A673 (cell line): Measurements from ENCODE around the gene NFATC1. TPM values are rescaled to one million over a fixed set of nuclear protein-coding genes. Genes with fewer than 3 reads are reported as not detected.

Experiments
- BruUV-seq: library from RNA; stranded (reverse); fragments of 400-500 nt; replicated peaks from 2 replicates; lab custom pipeline; 2021; lab: Mats Ljungman, UMichigan
- CTCF ChIA-PET: fragments of 300-600 bp; sonication (Branson Sonifier 250); formaldehyde crosslinking; loops from one replicate; lab custom pipeline; 2022; ENCODE audit warnings: antibody characterized with exemption; lab: Charles Lee
- POLR2A ChIA-PET: fragments of 300-600 bp; sonication (Branson Sonifier 250); formaldehyde crosslinking; loops from one replicate; lab custom pipeline; 2022; ENCODE audit warnings: antibody characterized with exemption; ENCODE audit not compliant: low non-redundant PET; lab: Charles Lee
- DNase-seq: peaks from one replicate; pipeline ENCODE4 v3.0.0-alpha.2; 2015; ENCODE audit warnings: low spot score
- H3K27ac ChIP-seq: fragments of 200-600 bp; sonication (generic); 2 replicates; pipeline ENCODE4 v1.5.1; 2016; ENCODE audit warnings: mixed run types, low read depth, mild to moderate bottlenecking, mixed read lengths, antibody characterized with exemption, low read length; ENCODE audit not compliant: poor library complexity, severe bottlenecking
- H3K27me3 ChIP-seq: fragments of 200-600 bp; sonication (generic); replicated peaks from 2 replicates; pipeline ENCODE4 v1.6.1; 2017; ENCODE audit warnings: mixed run types, low read depth, mild to moderate bottlenecking, mixed read lengths, antibody characterized with exemption, low read length; ENCODE audit not compliant: insufficient read depth, poor library complexity
- H3K36me3 ChIP-seq: fragments of 200-600 bp; sonication (generic); 2 replicates; pipeline ENCODE4 v1.6.1; 2016; ENCODE audit warnings: mixed run types, mild to moderate bottlenecking, mixed read lengths, antibody characterized with exemption, low read length; ENCODE audit not compliant: insufficient read depth, poor library complexity, severe bottlenecking
- H3K4me1 ChIP-seq: fragments of 200-600 bp; sonication (generic); 2 replicates; pipeline ENCODE4 v1.6.1; 2017; ENCODE audit warnings: mixed run types, mild to moderate bottlenecking, mixed read lengths, antibody characterized with exemption, low read length; ENCODE audit not compliant: insufficient read depth, poor library complexity, severe bottlenecking
- H3K4me3 ChIP-seq: fragments of 200-600 bp; sonication (generic); 2 replicates; pipeline ENCODE4 v1.5.1; 2016; ENCODE audit warnings: low read depth, mixed run types, mild to moderate bottlenecking, mixed read lengths, low read length; ENCODE audit not compliant: poor library complexity, severe bottlenecking
- H3K9me3 ChIP-seq: fragments of 200-600 bp; sonication (generic); 2 replicates; pipeline ENCODE4 v1.6.1; 2016; ENCODE audit warnings: mixed run types, low read depth, mild to moderate bottlenecking, mixed read lengths, antibody characterized with exemption, low read length; ENCODE audit not compliant: poor library complexity, severe bottlenecking
- CTCF ChIP-seq: fragments of 300-800, 200-600 bp; sonication (generic); conservative IDR thresholded peaks from 2 replicates; pipeline ENCODE4 v1.5.1; 2017; ENCODE audit warnings: low read depth, mild to moderate bottlenecking, antibody characterized with exemption, low read length, moderate library complexity, mixed read lengths
- EZH2 ChIP-seq: fragments of 200-600 bp; sonication (generic); IDR thresholded peaks from 2 replicates; pipeline ENCODE4 v1.6.1; 2017; ENCODE audit warnings: borderline replicate concordance, low read depth, mild to moderate bottlenecking, mixed read lengths, antibody characterized with exemption, low read length; ENCODE audit not compliant: poor library complexity, severe bottlenecking
- intact Hi-C: fragments of 100-400 bp; cut with micrococcal nuclease; formaldehyde crosslinking; loops from one replicate; pipeline ENCODE4 v1.10.0; 2022; ENCODE audit not compliant: unreplicated experiment
- total RNA-seq: library from RNA; stranded (reverse); gene quantifications from 2 replicates; pipeline ENCODE4 v1.2.3, GENCODE V29; 2021

NFATC1 gene
- total RNA-seq, 1 experiment from 2014 or later, result 10.4 TPM

- POLR2A ChIA-PET, result no interaction called here
- TF ChIP-seq CTCF, result no peak
- no peak for TF ChIP-seq EZH2
These were observed 27.7 kb downstream of the NFATC1 start for GRCh38 chr18:79423211-79424007.

GRCh38 chr18:79424008-79424565 is 28.4 kb downstream of the NFATC1 start:
- Histone ChIP-seq H3K27me3 (no peaks in the 10 kb centered on the region), H3K4me3 (no peak overlapping the region), H3K9me3 (no peaks in the 10 kb centered on the region), H3K4me1 (peaks cover 7% of the 10 kb centered on the region), H3K36me3 (no peaks in the 10 kb centered on the region), H3K27ac (no peak overlapping the region)
- ChIA-PET CTCF (no interaction called here), POLR2A (no interaction called here)
- no TSS peak for BruUV-seq
- intact Hi-C loops, result no loop called here
- TF ChIP-seq EZH2, result no peak
- no peak for TF ChIP-seq CTCF
- DNase-seq, result no peak

More at GRCh38 chr18:79423211-79424007, 27.7 kb downstream of the NFATC1 start:
- Histone ChIP-seq H3K27ac (no peak overlapping the region), H3K9me3 (no peaks in the 10 kb centered on the region), H3K36me3 (no peaks in the 10 kb centered on the region), H3K4me1 (peaks cover 7% of the 10 kb centered on the region), H3K4me3 (no peak overlapping the region), H3K27me3 (no peaks in the 10 kb centered on the region)
- no TSS peak for BruUV-seq
- intact Hi-C loops, result no loop called here
- CTCF ChIA-PET, result no interaction called here
- no peak for DNase-seq

- H3K36me3 ChIP-seq, result no peaks in the 10 kb centered on the region
- no peaks in the 10 kb centered on the region for H3K9me3 ChIP-seq
- H3K4me1 ChIP-seq, result peaks cover 7% of the 10 kb centered on the region
- H3K27me3 ChIP-seq, result no peaks in the 10 kb centered on the region
- ChIA-PET POLR2A (no interaction called here), CTCF (no interaction called here)
- no TSS peak for BruUV-seq
- TF ChIP-seq EZH2, result no peak
- no peak for TF ChIP-seq CTCF
- DNase-seq, result no peak
- no peak overlapping the region for H3K4me3 ChIP-seq
- intact Hi-C loops, result no loop called here
- H3K27ac ChIP-seq, result no peak overlapping the region
These were observed 29.3 kb downstream of the NFATC1 start for GRCh38 chr18:79424880-79425568.
